PFSK-1 (cell line): ENCODE data around the gene SETBP1.

Experiments used
- FOXP2 ChIP-seq: optimal IDR thresholded peaks from 2 replicates; pipeline ENCODE3; 2011; ENCODE audit warnings: borderline replicate concordance, control low read depth, inconsistent platforms; ENCODE audit not compliant: insufficient read depth; ENCODE audit errors: extremely low read length, extremely low read depth
- POLR2AphosphoS5 ChIP-seq: IDR thresholded peaks from 2 replicates; pipeline ENCODE4 v1.6.1; 2012; ENCODE audit warnings: low read depth, mild to moderate bottlenecking, control low read depth, low read length, moderate library complexity
- REST ChIP-seq, 2 experiments: IDR thresholded peaks; 2 replicates each; pipeline versions ENCODE4 v1.6.1 to v1.8.0; 2011 to 2012; ENCODE audit warnings: low read depth in 2 of 2, low read length in 2 of 2, control low read depth in 1 of 2, inconsistent platforms in 1 of 2, mild to moderate bottlenecking in 1 of 2, moderate library complexity in 1 of 2; ENCODE audit not compliant: insufficient read depth in 1 of 2
- SIN3A ChIP-seq: IDR thresholded peaks from 2 replicates; pipeline ENCODE4 v1.6.1; 2012; ENCODE audit warnings: mild to moderate bottlenecking, low read length, moderate library complexity, borderline replicate concordance; ENCODE audit not compliant: insufficient read depth
- TAF1 ChIP-seq: IDR thresholded peaks from 2 replicates; pipeline ENCODE4 v1.6.1; 2012; ENCODE audit warnings: low read length, control low read depth, borderline replicate concordance; ENCODE audit not compliant: insufficient read depth

The SETBP1 gene

DNA sequence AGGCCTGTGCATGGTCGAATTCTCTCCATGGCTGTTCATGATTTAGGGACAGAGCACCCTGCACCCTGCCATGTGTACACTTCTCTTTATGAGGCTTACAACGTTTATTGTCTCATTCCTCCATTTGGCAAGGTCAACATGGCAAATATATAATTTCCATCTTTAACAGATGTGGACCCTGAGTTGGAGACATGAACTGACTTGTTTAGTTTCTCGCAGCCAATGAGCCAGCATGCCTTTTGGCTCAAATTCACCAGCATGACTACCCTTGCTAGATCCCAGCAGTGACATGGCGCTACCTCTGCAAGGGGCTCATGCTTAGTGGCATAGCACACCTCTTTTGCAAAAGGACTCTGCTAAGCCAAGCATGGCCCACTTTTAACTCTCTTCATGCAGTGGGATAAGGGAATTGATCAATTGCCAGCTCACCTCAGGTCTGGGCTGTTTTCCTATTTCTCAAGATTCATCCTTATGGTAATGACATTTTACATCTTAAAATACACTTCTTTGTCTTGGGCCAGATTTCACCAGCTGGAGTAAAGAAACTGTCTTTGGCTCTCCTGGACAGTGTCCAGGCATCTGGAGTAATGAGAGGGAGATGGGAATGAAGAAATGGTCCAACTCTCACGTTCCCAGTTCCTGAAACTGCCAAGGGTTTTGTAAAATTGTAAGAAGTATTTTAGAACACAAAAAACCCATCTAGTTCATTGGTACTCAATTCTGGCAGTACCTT lies 159.5 kb downstream of the SETBP1 start:
- TF ChIP-seq FOXP2 (no peak), SIN3A (no peak), POLR2AphosphoS5 (no peak), TAF1 (no peak), REST (IDR thresholded peaks at IDR 0.05; ENCODE audit: insufficient read depth in 1 of 2, low read depth in 2 of 2, low read length in 2 of 2) (no peak)

DNA sequence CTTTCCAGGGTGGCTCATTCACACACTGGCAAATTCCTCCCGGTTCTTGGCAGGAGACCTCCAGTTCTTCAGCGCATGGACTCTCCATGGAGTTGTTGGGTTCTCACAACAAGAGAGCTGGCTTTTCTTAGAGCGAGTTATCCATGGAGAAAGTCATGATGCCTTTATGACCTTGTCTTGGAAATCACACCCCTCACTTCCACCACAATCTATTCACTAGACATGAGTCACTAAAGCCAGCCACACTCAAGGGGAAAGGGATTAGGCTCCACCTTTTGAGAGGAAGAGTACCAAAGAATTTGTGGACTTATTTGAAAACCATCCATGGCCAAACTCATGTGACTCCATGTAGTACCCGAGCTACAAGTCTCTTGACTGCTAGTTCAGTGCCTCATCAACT lies 160.5 kb downstream of the SETBP1 start:
- TF ChIP-seq REST (IDR thresholded peaks at IDR 0.05; ENCODE audit: insufficient read depth in 1 of 2, low read depth in 2 of 2, low read length in 2 of 2): no peak
- no peak for TF ChIP-seq POLR2AphosphoS5

DNA sequence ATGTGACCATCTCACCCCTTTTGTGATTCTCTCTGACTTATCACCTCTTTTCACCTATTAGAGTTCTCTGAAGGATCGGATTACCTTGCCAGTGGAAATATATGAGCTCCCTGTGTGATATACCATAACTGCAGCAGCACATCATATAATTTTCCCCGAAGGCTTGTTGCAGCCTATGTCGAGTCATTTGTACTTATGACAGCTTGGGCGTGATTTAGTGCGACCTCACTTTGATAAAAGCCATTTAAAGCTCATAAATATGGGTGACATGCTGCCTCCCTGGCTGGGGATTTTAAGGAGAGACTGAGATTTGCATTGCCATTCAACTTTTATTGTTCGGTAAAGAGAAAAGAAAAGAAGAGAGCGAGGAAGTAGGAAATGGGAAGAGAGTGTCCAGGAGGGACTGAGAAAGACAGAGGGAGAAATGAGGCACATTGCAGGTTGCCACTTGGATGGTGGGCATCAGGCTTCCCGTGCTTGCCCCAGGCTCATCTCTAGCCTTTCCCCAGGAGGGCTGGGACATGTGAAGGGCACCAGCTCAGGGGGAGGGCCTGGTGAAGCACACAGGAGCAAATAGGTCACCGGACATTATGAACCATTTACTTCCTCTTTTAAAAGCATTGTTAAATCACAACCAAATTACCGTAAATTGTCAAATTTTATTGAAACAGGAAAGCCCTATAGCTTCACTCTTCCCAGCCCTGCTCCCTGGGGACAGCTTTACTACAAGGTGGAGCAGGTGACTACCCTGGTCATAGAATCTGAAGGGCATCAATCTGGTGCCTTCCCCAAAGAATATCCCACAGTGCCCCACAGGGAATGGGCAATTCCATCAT lies 161.3 kb downstream of the SETBP1 start:
- no peak for TF ChIP-seq TAF1
- no peak for TF ChIP-seq REST (IDR thresholded peaks at IDR 0.05; ENCODE audit: insufficient read depth in 1 of 2, low read depth in 2 of 2, low read length in 2 of 2)
- TF ChIP-seq FOXP2: no peak
- TF ChIP-seq POLR2AphosphoS5: no peak

DNA sequence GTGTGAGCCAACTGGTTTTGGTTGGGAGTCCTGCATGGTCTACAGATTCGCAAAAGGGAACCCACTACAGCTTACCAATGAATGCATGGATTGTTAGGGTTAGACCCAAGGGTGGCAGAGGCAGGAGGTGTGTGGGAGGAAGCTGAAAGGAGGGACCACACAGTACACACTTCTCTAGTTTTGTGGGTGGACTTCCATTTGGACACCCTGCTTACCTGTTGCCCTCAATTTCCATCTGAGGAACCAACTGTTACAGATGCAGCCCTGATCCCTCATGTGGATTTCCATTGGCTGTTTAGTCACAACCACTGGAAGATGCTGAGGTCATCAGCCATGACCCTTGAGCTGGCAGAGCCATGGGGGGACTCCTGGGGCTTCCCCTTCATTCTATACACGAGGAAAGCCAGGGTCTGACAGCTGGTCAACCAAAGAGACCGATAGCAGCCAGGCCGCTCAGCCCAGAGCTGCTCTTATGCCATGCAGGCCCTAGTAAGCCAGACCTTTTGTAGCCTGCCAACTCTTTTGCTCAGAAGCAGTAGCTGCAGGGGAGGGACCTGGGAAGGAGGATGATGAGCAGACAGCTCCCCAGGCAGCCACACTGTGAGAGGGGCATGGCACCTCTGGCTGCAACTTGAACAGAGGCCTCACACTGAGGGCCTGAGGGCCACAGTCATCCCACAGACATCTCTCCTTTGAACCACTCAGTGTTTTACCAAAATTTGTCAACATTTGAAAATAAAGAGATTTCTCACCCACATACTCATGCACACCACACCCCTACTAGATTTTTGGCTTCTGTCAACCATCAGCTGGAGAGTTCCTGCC lies 162.1 kb downstream of the SETBP1 start:
- no peak for TF ChIP-seq SIN3A
- TF ChIP-seq TAF1: no peak
- TF ChIP-seq POLR2AphosphoS5: no peak
- no peak for TF ChIP-seq REST (IDR thresholded peaks at IDR 0.05; ENCODE audit: insufficient read depth in 1 of 2, low read depth in 2 of 2, low read length in 2 of 2)
- no peak for TF ChIP-seq FOXP2
